Fibroblast of lung (primary cell): Measurements from ENCODE around the gene LRRFIP1.

Source experiments
- EZH2 ChIP-seq: IDR thresholded peaks from 2 replicates; pipeline ENCODE4 v1.5.1; 2012; ENCODE audit warnings: low read length, control low read depth, mild to moderate bottlenecking; ENCODE audit errors: missing control alignments
- TF ChIP-seq, protein P1 (sequence below), 2 donors: IDR thresholded peaks in 1 of 2; conservative IDR thresholded peaks in 1 of 2; 1 replicate in 1 of 2; 2 replicates in 1 of 2; pipeline ENCODE4 v1.5.1; 2011 to 2012; ENCODE audit warnings: low read length in 2 of 2, control low read depth in 1 of 2, inconsistent platforms in 1 of 2, low read depth in 1 of 2, mild to moderate bottlenecking in 1 of 2

- TF ChIP-seq, protein P1, sequence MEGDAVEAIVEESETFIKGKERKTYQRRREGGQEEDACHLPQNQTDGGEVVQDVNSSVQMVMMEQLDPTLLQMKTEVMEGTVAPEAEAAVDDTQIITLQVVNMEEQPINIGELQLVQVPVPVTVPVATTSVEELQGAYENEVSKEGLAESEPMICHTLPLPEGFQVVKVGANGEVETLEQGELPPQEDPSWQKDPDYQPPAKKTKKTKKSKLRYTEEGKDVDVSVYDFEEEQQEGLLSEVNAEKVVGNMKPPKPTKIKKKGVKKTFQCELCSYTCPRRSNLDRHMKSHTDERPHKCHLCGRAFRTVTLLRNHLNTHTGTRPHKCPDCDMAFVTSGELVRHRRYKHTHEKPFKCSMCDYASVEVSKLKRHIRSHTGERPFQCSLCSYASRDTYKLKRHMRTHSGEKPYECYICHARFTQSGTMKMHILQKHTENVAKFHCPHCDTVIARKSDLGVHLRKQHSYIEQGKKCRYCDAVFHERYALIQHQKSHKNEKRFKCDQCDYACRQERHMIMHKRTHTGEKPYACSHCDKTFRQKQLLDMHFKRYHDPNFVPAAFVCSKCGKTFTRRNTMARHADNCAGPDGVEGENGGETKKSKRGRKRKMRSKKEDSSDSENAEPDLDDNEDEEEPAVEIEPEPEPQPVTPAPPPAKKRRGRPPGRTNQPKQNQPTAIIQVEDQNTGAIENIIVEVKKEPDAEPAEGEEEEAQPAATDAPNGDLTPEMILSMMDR (conservative IDR thresholded peaks at IDR 0.05 in 1 of 2, IDR thresholded peaks at IDR 0.05 in 1 of 2; ENCODE audit: low read depth in 1 of 2, low read length in 2 of 2): no peak
- no peak for TF ChIP-seq EZH2
Observed at GRCh38 chr2:237724811-237725478, 97.6 kb downstream of the LRRFIP1 start.
